ENCODE measurements around the gene GRIK3. TPM values are rescaled to one million over a fixed set of nuclear protein-coding genes. Genes with fewer than 3 reads are reported as not detected.

Gene GRIK3
- total RNA-seq, 1 experiment from 2014 or later, result 5.5 TPM

- ATAC-seq, result no peak
- TF ChIP-seq PRDM15 (CRISPR knock-in tag; IDR thresholded peaks at IDR 0.05), result peak; percentile 86
- no peak for TF ChIP-seq AR (CRISPR knock-in tag; IDR thresholded peaks at IDR 0.05)
- DNase-seq (ENCODE audit: low spot score), result no peak
- no peaks in the 10 kb centered on the region for H3K9me3 Mint-ChIP-seq
- H3K4me3 Mint-ChIP-seq, result no peak overlapping the region
- H3K36me3 Mint-ChIP-seq, result no peaks in the 10 kb centered on the region
- CTCF ChIA-PET, result no interaction called here
- peaks cover 95% of the 10 kb centered on the region for H3K4me1 Mint-ChIP-seq
- H3K27ac Mint-ChIP-seq, result no peak overlapping the region
- peaks cover 34% of the 10 kb centered on the region for H3K27me3 Mint-ChIP-seq (ENCODE audit: low read depth)
- POLR2A ChIA-PET, result no interaction called here
Observed at GRCh38 chr1:37040261-37040660, 5.9 kb upstream of the GRIK3 start.

- H3K27ac Mint-ChIP-seq, result no peak overlapping the region
- peaks cover 48% of the 10 kb centered on the region for H3K27me3 Mint-ChIP-seq (ENCODE audit: low read depth)
- peak; percentile 38 for DNase-seq (ENCODE audit: low spot score)
- TF ChIP-seq ETV6 (CRISPR knock-in tag; IDR thresholded peaks at IDR 0.05) (0 out of 2 replicates have a peak, but pooled peaks have one; percentile 17), NFE2L1 (CRISPR knock-in tag; IDR thresholded peaks at IDR 0.05) (no peak), ZNF423 (CRISPR knock-in tag; IDR thresholded peaks at IDR 0.05) (peak; percentile 84)
- peak; percentile 10 for ATAC-seq
- H3K4me1 Mint-ChIP-seq, result peaks cover 85% of the 10 kb centered on the region
- CTCF ChIA-PET, result interaction anchor here (1.0 to 1.9 kb wide), 11 partner anchors 10 to 495 kb away, joined by 3 to 11 read pairs (median 4); no protein-coding TSS in a partner anchor
- H3K36me3 Mint-ChIP-seq, result no peaks in the 10 kb centered on the region
- H3K9me3 Mint-ChIP-seq, result no peaks in the 10 kb centered on the region
- peak overlapping the region; percentile 49 for H3K4me3 Mint-ChIP-seq
- POLR2A ChIA-PET, result no interaction called here
Observed at GRCh38 chr1:37038227-37039093, 4.1 kb upstream of the GRIK3 start.

GRCh38 chr1:37037690-37038089 is 3.4 kb upstream of the GRIK3 start:
- ATAC-seq, result no peak
- no peak for TF ChIP-seq ATF1 (CRISPR knock-in tag; IDR thresholded peaks at IDR 0.05)
- peak; percentile 76 for TF ChIP-seq PRDM15 (CRISPR knock-in tag; IDR thresholded peaks at IDR 0.05)
- H3K27ac Mint-ChIP-seq, result no peak overlapping the region
- peak; percentile 33 for DNase-seq (ENCODE audit: low spot score)
- CTCF ChIA-PET, result interaction anchor here (0.6 to 1.9 kb wide), 14 partner anchors 9 to 495 kb away, joined by 3 to 11 read pairs (median 4); no protein-coding TSS in a partner anchor
- peaks cover 77% of the 10 kb centered on the region for H3K4me1 Mint-ChIP-seq
- peaks cover 56% of the 10 kb centered on the region for H3K27me3 Mint-ChIP-seq (ENCODE audit: low read depth)
- H3K36me3 Mint-ChIP-seq, result no peaks in the 10 kb centered on the region
- POLR2A ChIA-PET, result no interaction called here
- H3K4me3 Mint-ChIP-seq, result peak overlapping the region; percentile 49
- H3K9me3 Mint-ChIP-seq, result no peaks in the 10 kb centered on the region

All from WTC11 (cell line).